WI38 (cell line): ENCODE data around the gene DCAF15.

ENCODE experiments used
- H3K4me3 ChIP-seq: 2 replicates; pipeline ENCODE4 v1.5.1; 2011; ENCODE audit warnings: low read depth, mild to moderate bottlenecking, control low read depth, low read length
- TF ChIP-seq, protein P1 (sequence below): IDR thresholded peaks from 2 replicates; pipeline ENCODE4 v1.5.1; 2012; ENCODE audit warnings: low read depth, mild to moderate bottlenecking, control low read depth, low read length

Gene DCAF15

DNA sequence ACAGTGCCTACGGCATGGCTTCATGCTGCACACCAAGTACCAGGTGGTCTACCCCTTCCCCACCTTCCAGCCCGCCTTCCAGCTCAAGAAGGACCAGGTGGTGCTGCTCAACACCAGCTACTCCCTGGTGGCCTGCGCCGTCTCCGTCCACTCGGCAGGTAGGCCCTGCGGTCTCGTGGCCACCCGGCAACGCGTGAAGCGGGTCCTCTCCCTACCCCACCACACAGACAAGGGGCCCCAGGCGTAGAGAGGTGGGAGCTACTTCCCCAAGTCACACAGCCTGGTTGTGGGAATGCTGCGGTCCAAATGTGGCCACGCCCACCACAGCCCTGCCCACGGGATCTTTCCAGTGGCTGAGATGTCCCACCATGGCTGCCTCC, 4.0 kb downstream of the DCAF15 start:
- TF ChIP-seq, protein P1, sequence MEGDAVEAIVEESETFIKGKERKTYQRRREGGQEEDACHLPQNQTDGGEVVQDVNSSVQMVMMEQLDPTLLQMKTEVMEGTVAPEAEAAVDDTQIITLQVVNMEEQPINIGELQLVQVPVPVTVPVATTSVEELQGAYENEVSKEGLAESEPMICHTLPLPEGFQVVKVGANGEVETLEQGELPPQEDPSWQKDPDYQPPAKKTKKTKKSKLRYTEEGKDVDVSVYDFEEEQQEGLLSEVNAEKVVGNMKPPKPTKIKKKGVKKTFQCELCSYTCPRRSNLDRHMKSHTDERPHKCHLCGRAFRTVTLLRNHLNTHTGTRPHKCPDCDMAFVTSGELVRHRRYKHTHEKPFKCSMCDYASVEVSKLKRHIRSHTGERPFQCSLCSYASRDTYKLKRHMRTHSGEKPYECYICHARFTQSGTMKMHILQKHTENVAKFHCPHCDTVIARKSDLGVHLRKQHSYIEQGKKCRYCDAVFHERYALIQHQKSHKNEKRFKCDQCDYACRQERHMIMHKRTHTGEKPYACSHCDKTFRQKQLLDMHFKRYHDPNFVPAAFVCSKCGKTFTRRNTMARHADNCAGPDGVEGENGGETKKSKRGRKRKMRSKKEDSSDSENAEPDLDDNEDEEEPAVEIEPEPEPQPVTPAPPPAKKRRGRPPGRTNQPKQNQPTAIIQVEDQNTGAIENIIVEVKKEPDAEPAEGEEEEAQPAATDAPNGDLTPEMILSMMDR, result no peak
- H3K4me3 ChIP-seq, result no peak overlapping the region

DNA sequence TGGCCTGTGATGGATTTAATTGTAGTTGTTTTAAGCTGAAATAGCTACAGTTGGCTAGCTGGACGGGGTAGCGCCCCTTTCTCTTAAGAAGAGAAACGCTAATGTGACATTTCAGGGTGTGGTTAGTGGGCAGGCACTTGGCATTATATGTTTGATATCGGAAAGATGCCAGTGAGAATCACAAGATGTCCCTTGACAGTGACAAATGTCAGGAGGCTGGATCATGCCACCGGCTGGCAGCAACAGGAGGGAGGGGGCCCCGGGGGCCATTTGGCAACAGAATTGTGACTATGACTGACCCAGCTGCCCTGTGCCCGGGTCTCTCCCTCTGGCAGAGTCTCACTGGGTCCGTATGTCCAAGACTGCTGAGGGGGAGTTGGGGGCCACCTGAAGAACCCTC, 4.7 kb downstream of the DCAF15 start:
- TF ChIP-seq, protein P1, result no peak

DNA sequence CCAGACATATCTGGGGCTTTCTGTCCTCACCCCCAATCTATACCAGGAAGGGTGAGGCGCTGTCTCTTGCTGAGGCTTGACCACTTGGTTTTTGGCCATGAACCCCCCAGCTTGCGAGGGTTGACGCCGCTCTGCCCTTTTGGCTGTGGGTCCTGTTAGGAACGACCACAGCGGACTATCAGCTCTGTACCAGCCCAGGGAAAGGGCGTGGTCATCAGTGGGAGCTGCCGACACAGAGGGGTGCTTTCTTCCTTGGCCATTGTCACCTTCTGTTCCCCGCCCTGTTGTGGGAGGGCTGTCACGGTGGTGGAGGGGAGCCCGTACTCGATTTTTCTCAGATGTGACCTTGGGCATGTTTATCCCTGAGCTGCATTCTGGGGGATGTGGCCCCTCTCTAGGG, 5.7 kb downstream of the DCAF15 start:
- no peak overlapping the region for H3K4me3 ChIP-seq
- TF ChIP-seq, protein P1, result no peak

More for the DNA sequence above, 4.7 kb downstream of the DCAF15 start:
- no peak overlapping the region for H3K4me3 ChIP-seq

DNA sequence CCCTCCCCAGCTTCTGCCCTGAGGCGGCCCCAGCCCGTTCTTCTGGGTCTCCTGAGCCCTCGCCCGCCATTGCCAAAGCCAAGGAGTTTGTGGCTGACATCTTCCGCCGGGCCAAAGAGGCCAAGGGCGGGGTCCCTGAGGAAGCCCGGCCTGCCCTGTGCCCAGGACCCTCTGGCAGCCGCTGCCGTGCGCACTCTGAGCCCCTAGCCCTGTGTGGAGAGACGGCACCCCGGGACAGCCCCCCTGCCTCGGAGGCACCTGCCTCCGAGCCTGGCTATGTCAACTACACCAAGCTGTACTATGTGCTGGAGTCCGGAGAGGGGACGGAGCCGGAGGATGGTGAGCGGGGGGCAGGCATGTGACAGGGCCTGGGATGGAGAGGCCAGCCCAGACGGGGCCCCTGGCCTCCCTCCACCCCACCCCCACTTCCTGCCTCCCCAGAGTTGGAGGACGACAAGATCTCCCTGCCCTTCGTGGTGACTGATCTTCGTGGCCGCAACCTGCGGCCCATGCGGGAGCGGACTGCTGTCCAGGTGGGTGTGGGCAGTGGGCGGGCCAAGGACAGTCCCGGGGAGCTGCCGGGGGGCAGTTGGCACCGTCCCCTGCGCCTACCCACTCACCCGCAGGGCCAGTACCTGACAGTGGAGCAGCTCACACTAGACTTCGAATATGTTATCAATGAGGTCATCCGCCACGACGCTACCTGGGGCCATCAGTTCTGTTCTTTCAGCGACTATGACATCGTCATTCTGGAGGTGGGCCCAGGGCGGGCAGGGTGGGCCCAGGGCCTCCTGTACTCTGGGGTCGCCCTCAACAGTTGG, 7.0 kb downstream of the DCAF15 start:
- no peak overlapping the region for H3K4me3 ChIP-seq
- TF ChIP-seq, protein P1, result no peak

DNA sequence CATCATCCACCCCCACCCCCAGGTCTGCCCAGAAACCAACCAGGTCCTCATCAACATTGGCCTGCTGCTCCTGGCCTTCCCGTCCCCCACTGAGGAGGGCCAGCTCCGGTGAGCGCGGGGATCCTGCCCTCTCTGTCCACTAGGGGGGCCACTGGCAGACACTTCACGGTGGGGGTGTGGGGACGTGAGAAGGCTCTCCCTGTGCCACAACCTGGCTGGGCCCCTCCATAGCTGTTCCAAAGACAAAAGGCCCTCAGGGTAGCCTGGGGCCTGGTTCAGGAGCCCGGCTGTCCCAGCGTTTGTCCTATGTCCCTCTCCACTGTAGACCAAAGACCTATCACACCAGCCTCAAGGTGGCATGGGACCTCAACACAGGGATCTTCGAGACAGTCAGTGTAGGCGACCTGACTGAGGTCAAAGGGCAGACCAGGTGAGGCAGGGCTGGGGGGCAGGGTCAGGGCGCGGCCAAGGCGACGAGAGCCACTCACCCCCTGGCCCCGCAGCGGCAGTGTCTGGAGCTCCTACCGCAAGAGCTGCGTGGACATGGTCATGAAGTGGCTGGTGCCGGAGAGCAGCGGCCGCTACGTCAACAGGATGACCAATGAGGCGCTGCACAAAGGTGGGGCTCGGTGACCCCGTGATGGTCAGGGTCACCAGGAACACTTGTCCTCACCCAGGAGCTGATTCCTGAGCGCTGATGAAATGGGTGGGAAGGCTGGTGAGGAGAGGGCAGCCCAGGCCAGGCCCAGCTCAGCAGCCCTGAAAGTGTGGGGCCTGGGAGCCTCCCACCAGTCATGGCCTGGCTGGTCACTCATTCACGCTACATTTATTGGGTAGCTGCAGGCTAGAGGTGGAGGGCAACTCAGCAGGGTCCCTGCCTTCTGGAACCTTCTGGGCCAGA, 7.9 kb downstream of the DCAF15 start:
- no peak overlapping the region for H3K4me3 ChIP-seq
- TF ChIP-seq, protein P1, result no peak

DNA sequence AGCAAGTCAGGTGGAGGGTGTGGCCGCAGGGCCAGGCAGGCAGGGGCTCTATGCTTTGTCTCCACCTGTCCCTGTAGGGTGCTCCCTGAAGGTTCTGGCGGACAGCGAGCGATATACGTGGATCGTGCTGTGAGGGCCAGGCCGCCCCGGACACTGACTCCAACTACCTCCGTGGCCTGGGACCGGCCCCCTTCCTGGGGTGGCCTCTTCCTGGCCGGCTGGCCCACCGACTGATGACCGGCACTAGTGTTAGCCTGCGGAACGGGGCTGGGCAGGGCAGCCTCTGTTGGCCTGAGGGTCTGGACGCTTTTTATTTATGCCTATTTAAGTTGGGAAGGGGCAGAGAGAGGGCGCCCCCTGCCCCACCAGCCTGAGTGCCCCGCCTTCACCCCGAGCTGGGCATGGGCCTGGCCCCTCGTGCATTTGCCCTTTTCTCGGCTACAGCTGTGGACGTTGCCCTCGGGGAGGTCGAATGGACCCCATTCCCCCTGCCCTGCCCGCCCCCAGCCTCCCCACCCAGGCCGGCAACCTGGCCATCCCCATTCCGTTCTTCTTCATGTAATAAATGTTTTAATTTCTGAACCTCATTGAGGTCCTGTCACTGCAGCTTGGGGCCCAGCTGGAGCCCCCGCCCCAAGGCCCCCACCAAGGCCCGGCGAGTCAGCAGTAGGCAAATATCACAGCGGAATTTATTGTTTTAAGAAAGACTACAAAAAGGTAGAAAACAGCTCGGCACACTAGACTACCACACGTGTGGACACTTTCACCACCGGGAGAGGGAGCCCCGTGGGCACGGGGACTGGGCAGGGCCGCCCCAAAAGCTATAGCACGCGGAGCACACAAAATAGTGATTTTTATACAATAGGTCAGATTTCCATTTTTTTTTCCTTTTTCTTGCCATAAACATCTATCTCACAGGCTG, 8.8 kb downstream of the DCAF15 start:
- TF ChIP-seq, protein P1, result no peak
- H3K4me3 ChIP-seq, result no peak overlapping the region
